ENCODE data around the gene UGGT1.

Gene UGGT1

DNA sequence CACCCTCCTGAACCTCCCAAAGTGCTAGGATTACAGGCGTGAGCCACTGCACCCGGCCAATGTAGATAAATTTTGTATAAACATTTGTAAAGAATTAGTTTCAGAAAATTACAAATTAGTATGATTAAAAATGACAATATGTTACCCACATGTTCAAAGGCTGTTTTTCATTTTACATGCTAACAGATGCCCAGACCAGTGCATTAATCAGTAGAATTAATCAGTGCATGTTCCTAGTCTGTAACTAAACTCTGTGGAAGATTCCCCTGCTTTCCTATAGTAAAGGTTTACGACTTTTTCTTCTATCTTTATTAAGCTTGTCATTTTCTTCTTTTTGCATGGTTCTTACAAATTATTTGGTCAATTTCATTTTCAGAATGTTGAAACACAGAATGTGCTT, 65.8 kb downstream of the UGGT1 start:
- Histone ChIP-seq H2AK5ac (ENCODE audit: low read depth, low read length) (no peak overlapping the region), H3K27me3 (ENCODE audit: control insufficient read depth in 3 of 3, insufficient read depth in 3 of 3, low read depth in 1 of 3, low read length in 3 of 3) (no peaks in the 10 kb centered on the region), H2BK12ac (ENCODE audit: low read length) (no peak overlapping the region), H2BK5ac (ENCODE audit: low read length) (no peak overlapping the region), H3K4me2 (ENCODE audit: insufficient read depth, low read length, poor library complexity, severe bottlenecking) (no peak overlapping the region), H3K9me3 (replicated peaks in 1 of 2; ENCODE audit: control insufficient read depth in 2 of 2, insufficient read depth in 1 of 2, low read depth in 1 of 2, low read length in 2 of 2) (no peaks in the 10 kb centered on the region), H3K18ac (ENCODE audit: low read length) (no peak overlapping the region), H3K27ac (replicated peaks; ENCODE audit: low read length) (no peak overlapping the region), H3K23ac (ENCODE audit: low read depth, low read length, poor library complexity) (no peak overlapping the region), H4K91ac (ENCODE audit: low read depth, low read length, poor library complexity) (no peak overlapping the region), H4K8ac (ENCODE audit: low read depth, low read length) (no peak overlapping the region), H3K14ac (ENCODE audit: low read length) (no peak overlapping the region), H2BK15ac (ENCODE audit: low read length) (no peak overlapping the region), H3K4me1 (ENCODE audit: control insufficient read depth in 2 of 2, insufficient read depth in 1 of 2, low read depth in 1 of 2, low read length in 2 of 2) (no peaks in the 10 kb centered on the region), H2BK120ac (ENCODE audit: low read depth, low read length) (no peak overlapping the region), H2AFZ (ENCODE audit: low read length) (no peak overlapping the region), H3K4ac (ENCODE audit: low read length) (no peak overlapping the region), H3K79me1 (ENCODE audit: low read depth, low read length) (no peaks in the 10 kb centered on the region), H3K4me3 (ENCODE audit: low read length in 2 of 2) (no peak overlapping the region), H3K9ac (ENCODE audit: low read depth, low read length, poor library complexity) (no peak overlapping the region), H3K36me3 (replicated peaks in 1 of 2; ENCODE audit: control insufficient read depth in 2 of 2, insufficient read depth in 2 of 2, low read length in 2 of 2) (peaks cover 19 to 98% of the 10 kb centered on the region in 2 donors)
- DNase-seq (ENCODE audit: low spot score): no peak
- no CpG with 5 or more reads among the region's 3 CpGs for WGBS, 2 donors (ENCODE audit: extremely low coverage in 2 of 2, insufficient read length in 2 of 2, insufficient replicate concordance in 1 of 2)

GRCh38 chr2:128157644-128158043, 66.6 kb downstream of the UGGT1 start:
- H3K4me2 ChIP-seq (ENCODE audit: insufficient read depth, low read length, poor library complexity, severe bottlenecking): no peak overlapping the region
- WGBS, 2 donors (ENCODE audit: extremely low coverage in 2 of 2, insufficient read length in 2 of 2, insufficient replicate concordance in 1 of 2): no CpG with 5 or more reads among the region's 3 CpGs
- no peak overlapping the region for H3K18ac ChIP-seq (ENCODE audit: low read length)
- no peaks in the 10 kb centered on the region for H3K79me1 ChIP-seq (ENCODE audit: low read depth, low read length)
- H2BK12ac ChIP-seq (ENCODE audit: low read length): no peak overlapping the region
- no peak overlapping the region for H3K4me3 ChIP-seq (ENCODE audit: low read length in 2 of 2)
- peaks cover 19 to 98% of the 10 kb centered on the region in 2 donors for H3K36me3 ChIP-seq (replicated peaks in 1 of 2; ENCODE audit: control insufficient read depth in 2 of 2, insufficient read depth in 2 of 2, low read length in 2 of 2)
- no peaks in the 10 kb centered on the region for H3K4me1 ChIP-seq (ENCODE audit: control insufficient read depth in 2 of 2, insufficient read depth in 1 of 2, low read depth in 1 of 2, low read length in 2 of 2)
- no peak overlapping the region for H3K14ac ChIP-seq (ENCODE audit: low read length)
- H3K9ac ChIP-seq (ENCODE audit: low read depth, low read length, poor library complexity): no peak overlapping the region
- no peak overlapping the region for H2BK15ac ChIP-seq (ENCODE audit: low read length)
- H3K27me3 ChIP-seq (ENCODE audit: control insufficient read depth in 3 of 3, insufficient read depth in 3 of 3, low read depth in 1 of 3, low read length in 3 of 3): no peaks in the 10 kb centered on the region
- DNase-seq (ENCODE audit: low spot score): no peak
- H4K8ac ChIP-seq (ENCODE audit: low read depth, low read length): no peak overlapping the region
- no peak overlapping the region for H2BK120ac ChIP-seq (ENCODE audit: low read depth, low read length)
- H3K9me3 ChIP-seq (replicated peaks in 1 of 2; ENCODE audit: control insufficient read depth in 2 of 2, insufficient read depth in 1 of 2, low read depth in 1 of 2, low read length in 2 of 2): no peaks in the 10 kb centered on the region
- H2AK5ac ChIP-seq (ENCODE audit: low read depth, low read length): no peak overlapping the region
- no peak overlapping the region for H2AFZ ChIP-seq (ENCODE audit: low read length)
- H2BK5ac ChIP-seq (ENCODE audit: low read length): no peak overlapping the region
- H3K27ac ChIP-seq (replicated peaks; ENCODE audit: low read length): no peak overlapping the region
- H3K23ac ChIP-seq (ENCODE audit: low read depth, low read length, poor library complexity): no peak overlapping the region
- H3K4ac ChIP-seq (ENCODE audit: low read length): no peak overlapping the region
- no peak overlapping the region for H4K91ac ChIP-seq (ENCODE audit: low read depth, low read length, poor library complexity)

GRCh38 chr2:128158176-128158575, 67.2 kb downstream of the UGGT1 start:
- Histone ChIP-seq H2BK5ac (ENCODE audit: low read length) (no peak overlapping the region), H4K91ac (ENCODE audit: low read depth, low read length, poor library complexity) (no peak overlapping the region), H3K9ac (ENCODE audit: low read depth, low read length, poor library complexity) (no peak overlapping the region), H3K14ac (ENCODE audit: low read length) (no peak overlapping the region), H3K23ac (ENCODE audit: low read depth, low read length, poor library complexity) (no peak overlapping the region), H2AFZ (ENCODE audit: low read length) (no peak overlapping the region), H3K4me1 (ENCODE audit: control insufficient read depth in 2 of 2, insufficient read depth in 1 of 2, low read depth in 1 of 2, low read length in 2 of 2) (no peaks in the 10 kb centered on the region), H2BK15ac (ENCODE audit: low read length) (no peak overlapping the region), H3K4me2 (ENCODE audit: insufficient read depth, low read length, poor library complexity, severe bottlenecking) (no peak overlapping the region), H2BK12ac (ENCODE audit: low read length) (no peak overlapping the region), H3K79me1 (ENCODE audit: low read depth, low read length) (no peaks in the 10 kb centered on the region), H3K27ac (replicated peaks; ENCODE audit: low read length) (no peak overlapping the region), H3K4ac (ENCODE audit: low read length) (no peak overlapping the region), H3K18ac (ENCODE audit: low read length) (no peak overlapping the region), H3K36me3 (replicated peaks in 1 of 2; ENCODE audit: control insufficient read depth in 2 of 2, insufficient read depth in 2 of 2, low read length in 2 of 2) (peaks cover 19 to 98% of the 10 kb centered on the region in 2 donors), H3K27me3 (ENCODE audit: control insufficient read depth in 3 of 3, insufficient read depth in 3 of 3, low read depth in 1 of 3, low read length in 3 of 3) (no peaks in the 10 kb centered on the region), H3K4me3 (ENCODE audit: low read length in 2 of 2) (no peak overlapping the region), H3K9me3 (replicated peaks in 1 of 2; ENCODE audit: control insufficient read depth in 2 of 2, insufficient read depth in 1 of 2, low read depth in 1 of 2, low read length in 2 of 2) (no peaks in the 10 kb centered on the region), H2BK120ac (ENCODE audit: low read depth, low read length) (no peak overlapping the region), H4K8ac (ENCODE audit: low read depth, low read length) (no peak overlapping the region), H2AK5ac (ENCODE audit: low read depth, low read length) (no peak overlapping the region)
- no peak for DNase-seq (ENCODE audit: low spot score)
- no CpG with 5 or more reads among the region's 1 CpG for WGBS, 2 donors (ENCODE audit: extremely low coverage in 2 of 2, insufficient read length in 2 of 2, insufficient replicate concordance in 1 of 2)

GRCh38 chr2:128159437-128159836, 68.4 kb downstream of the UGGT1 start:
- Histone ChIP-seq H3K18ac (ENCODE audit: low read length) (no peak overlapping the region), H2BK120ac (ENCODE audit: low read depth, low read length) (no peak overlapping the region), H3K27me3 (ENCODE audit: control insufficient read depth in 3 of 3, insufficient read depth in 3 of 3, low read depth in 1 of 3, low read length in 3 of 3) (no peaks in the 10 kb centered on the region), H4K8ac (ENCODE audit: low read depth, low read length) (no peak overlapping the region), H2AK5ac (ENCODE audit: low read depth, low read length) (no peak overlapping the region), H3K4me1 (ENCODE audit: control insufficient read depth in 2 of 2, insufficient read depth in 1 of 2, low read depth in 1 of 2, low read length in 2 of 2) (no peaks in the 10 kb centered on the region), H3K4me3 (ENCODE audit: low read length in 2 of 2) (no peak overlapping the region), H3K79me1 (ENCODE audit: low read depth, low read length) (no peaks in the 10 kb centered on the region), H3K27ac (replicated peaks; ENCODE audit: low read length) (no peak overlapping the region), H3K4me2 (ENCODE audit: insufficient read depth, low read length, poor library complexity, severe bottlenecking) (no peak overlapping the region), H3K14ac (ENCODE audit: low read length) (no peak overlapping the region), H2BK15ac (ENCODE audit: low read length) (no peak overlapping the region), H2BK5ac (ENCODE audit: low read length) (no peak overlapping the region), H2BK12ac (ENCODE audit: low read length) (no peak overlapping the region), H3K9ac (ENCODE audit: low read depth, low read length, poor library complexity) (no peak overlapping the region), H3K23ac (ENCODE audit: low read depth, low read length, poor library complexity) (no peak overlapping the region), H3K9me3 (replicated peaks in 1 of 2; ENCODE audit: control insufficient read depth in 2 of 2, insufficient read depth in 1 of 2, low read depth in 1 of 2, low read length in 2 of 2) (no peaks in the 10 kb centered on the region), H3K4ac (ENCODE audit: low read length) (no peak overlapping the region), H3K36me3 (replicated peaks in 1 of 2; ENCODE audit: control insufficient read depth in 2 of 2, insufficient read depth in 2 of 2, low read length in 2 of 2) (peaks cover 19 to 94% of the 10 kb centered on the region in 2 donors), H2AFZ (ENCODE audit: low read length) (no peak overlapping the region), H4K91ac (ENCODE audit: low read depth, low read length, poor library complexity) (no peak overlapping the region)
- no peak for DNase-seq (ENCODE audit: low spot score)
- WGBS, 2 donors (ENCODE audit: extremely low coverage in 2 of 2, insufficient read length in 2 of 2, insufficient replicate concordance in 1 of 2): no CpG with 5 or more reads among the region's 7 CpGs
